ENCODE measurements around the gene KCNK4.

DNA sequence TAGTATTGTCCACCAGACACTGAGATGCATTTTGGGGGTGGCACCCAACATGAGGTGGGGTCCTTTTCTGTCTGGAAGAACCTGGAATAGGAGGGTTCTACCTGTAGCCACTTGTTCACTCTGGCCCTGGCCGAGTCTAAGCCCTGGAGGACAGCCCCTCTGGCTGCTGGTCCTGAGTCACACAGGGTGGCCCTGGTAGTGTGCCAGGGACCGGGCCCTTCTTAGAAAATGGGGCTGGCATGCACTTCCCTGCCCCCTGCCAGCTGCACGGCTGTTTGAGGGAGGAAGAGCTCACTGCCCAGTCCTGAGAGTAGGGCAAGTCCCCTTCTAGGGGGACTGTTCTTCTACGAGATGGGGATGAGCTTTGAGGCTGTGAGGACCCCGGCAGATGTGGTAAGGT is 37.6 kb upstream of the KCNK4 start:
- TF ChIP-seq, protein P1, sequence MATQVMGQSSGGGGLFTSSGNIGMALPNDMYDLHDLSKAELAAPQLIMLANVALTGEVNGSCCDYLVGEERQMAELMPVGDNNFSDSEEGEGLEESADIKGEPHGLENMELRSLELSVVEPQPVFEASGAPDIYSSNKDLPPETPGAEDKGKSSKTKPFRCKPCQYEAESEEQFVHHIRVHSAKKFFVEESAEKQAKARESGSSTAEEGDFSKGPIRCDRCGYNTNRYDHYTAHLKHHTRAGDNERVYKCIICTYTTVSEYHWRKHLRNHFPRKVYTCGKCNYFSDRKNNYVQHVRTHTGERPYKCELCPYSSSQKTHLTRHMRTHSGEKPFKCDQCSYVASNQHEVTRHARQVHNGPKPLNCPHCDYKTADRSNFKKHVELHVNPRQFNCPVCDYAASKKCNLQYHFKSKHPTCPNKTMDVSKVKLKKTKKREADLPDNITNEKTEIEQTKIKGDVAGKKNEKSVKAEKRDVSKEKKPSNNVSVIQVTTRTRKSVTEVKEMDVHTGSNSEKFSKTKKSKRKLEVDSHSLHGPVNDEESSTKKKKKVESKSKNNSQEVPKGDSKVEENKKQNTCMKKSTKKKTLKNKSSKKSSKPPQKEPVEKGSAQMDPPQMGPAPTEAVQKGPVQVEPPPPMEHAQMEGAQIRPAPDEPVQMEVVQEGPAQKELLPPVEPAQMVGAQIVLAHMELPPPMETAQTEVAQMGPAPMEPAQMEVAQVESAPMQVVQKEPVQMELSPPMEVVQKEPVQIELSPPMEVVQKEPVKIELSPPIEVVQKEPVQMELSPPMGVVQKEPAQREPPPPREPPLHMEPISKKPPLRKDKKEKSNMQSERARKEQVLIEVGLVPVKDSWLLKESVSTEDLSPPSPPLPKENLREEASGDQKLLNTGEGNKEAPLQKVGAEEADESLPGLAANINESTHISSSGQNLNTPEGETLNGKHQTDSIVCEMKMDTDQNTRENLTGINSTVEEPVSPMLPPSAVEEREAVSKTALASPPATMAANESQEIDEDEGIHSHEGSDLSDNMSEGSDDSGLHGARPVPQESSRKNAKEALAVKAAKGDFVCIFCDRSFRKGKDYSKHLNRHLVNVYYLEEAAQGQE (IDR thresholded peaks at IDR 0.05; ENCODE audit: insufficient replicate concordance, low read depth): no peak
- TF ChIP-seq, protein P2, sequence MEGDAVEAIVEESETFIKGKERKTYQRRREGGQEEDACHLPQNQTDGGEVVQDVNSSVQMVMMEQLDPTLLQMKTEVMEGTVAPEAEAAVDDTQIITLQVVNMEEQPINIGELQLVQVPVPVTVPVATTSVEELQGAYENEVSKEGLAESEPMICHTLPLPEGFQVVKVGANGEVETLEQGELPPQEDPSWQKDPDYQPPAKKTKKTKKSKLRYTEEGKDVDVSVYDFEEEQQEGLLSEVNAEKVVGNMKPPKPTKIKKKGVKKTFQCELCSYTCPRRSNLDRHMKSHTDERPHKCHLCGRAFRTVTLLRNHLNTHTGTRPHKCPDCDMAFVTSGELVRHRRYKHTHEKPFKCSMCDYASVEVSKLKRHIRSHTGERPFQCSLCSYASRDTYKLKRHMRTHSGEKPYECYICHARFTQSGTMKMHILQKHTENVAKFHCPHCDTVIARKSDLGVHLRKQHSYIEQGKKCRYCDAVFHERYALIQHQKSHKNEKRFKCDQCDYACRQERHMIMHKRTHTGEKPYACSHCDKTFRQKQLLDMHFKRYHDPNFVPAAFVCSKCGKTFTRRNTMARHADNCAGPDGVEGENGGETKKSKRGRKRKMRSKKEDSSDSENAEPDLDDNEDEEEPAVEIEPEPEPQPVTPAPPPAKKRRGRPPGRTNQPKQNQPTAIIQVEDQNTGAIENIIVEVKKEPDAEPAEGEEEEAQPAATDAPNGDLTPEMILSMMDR (IDR thresholded peaks at IDR 0.05; ENCODE audit: insufficient read depth, low read length): no peak
- TF ChIP-seq GABPA (IDR thresholded peaks at IDR 0.05; ENCODE audit: low read depth) (no peak), POLR2AphosphoS5 (IDR thresholded peaks at IDR 0.05; ENCODE audit: low read depth) (no peak), SPI1 (IDR thresholded peaks at IDR 0.05; ENCODE audit: borderline replicate concordance, low read depth) (no peak)

Data from HL-60 (cell line).